HL-60 (cell line): ENCODE results near the gene ATP2B3.

Experiments
- POLR2AphosphoS5 ChIP-seq: IDR thresholded peaks from 2 replicates; pipeline ENCODE4 v1.6.1; 2012; ENCODE audit warnings: low read depth
- TF ChIP-seq, protein P1 (sequence below): IDR thresholded peaks from one replicate; pipeline ENCODE4 v1.5.1; 2011; ENCODE audit warnings: low read length, control low read depth, inconsistent platforms; ENCODE audit not compliant: insufficient read depth

DNA sequence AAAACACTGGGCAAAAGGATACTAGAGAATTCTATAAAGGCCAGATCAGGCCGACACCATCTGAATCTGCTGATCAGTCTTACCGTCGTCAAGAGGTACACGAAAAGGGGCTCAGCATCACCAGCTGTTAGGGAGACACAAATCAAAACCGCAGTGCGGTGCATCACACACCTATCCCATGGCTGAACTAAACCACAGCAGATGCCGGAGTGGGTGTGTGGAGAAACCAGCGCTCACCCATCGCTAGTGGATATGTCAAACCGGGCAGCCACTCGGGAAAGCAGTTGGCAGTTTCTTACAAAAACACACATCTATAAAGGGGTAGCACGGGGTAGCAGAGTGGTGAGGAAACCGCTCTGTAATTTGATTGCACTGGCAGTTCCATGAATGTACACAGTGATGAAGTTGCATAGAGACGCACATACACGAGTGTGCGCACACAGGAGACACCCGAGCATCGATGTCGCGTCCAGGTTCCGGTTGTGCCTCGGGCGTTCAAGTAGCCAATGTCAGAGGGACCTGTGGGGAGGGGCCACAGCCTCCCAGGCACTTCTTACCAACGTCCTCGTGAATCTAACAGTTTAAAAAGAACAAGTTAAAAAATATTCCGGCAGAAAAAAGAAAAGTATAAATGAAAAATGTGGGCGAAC lies 104.6 kb downstream of the ATP2B3 start:
- TF ChIP-seq, protein P1, sequence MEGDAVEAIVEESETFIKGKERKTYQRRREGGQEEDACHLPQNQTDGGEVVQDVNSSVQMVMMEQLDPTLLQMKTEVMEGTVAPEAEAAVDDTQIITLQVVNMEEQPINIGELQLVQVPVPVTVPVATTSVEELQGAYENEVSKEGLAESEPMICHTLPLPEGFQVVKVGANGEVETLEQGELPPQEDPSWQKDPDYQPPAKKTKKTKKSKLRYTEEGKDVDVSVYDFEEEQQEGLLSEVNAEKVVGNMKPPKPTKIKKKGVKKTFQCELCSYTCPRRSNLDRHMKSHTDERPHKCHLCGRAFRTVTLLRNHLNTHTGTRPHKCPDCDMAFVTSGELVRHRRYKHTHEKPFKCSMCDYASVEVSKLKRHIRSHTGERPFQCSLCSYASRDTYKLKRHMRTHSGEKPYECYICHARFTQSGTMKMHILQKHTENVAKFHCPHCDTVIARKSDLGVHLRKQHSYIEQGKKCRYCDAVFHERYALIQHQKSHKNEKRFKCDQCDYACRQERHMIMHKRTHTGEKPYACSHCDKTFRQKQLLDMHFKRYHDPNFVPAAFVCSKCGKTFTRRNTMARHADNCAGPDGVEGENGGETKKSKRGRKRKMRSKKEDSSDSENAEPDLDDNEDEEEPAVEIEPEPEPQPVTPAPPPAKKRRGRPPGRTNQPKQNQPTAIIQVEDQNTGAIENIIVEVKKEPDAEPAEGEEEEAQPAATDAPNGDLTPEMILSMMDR = no peak
- no peak for TF ChIP-seq POLR2AphosphoS5
